ENCODE measurements around the gene PSMD10. TPM values are rescaled to one million over a fixed set of nuclear protein-coding genes. Genes with fewer than 3 reads are reported as not detected.

The PSMD10 gene
- total and polyA plus RNA-seq, 2 of the 8 experiments (the other 6 are each of a cell fraction or from before 2014, with no cell fraction given) = 49.9 to 79.9 TPM

DNA sequence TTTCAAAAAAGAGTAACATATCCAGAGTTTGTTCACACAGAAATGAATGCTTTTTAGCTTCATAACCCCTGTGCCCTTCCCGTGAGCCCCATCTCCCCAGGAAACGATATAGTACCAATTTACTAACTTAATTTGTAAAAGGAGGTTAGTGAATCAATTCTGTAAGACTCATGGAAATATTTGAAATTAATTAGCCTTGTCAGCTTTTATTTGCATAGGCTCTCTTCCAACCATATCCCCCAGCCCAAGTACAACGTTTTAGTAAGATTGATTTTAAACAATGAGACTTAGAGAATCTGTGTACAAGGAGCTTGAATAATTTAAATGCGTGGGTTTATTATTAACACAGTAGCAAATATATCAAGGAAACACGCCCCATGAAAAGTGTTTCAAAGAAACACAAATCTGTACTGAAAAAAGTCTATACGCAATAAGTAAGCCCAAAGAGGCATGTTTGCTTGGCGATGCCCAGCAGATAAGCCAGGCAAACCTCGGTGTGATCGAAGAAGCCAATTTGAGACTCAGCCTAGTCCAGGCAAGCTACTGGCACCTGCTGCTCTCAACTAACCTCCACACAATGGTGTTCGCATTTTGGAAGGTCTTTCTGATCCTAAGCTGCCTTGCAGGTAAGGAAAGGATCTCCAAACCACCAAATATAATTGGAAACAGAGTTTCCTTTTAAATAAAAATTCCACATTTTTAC, 46.6 kb downstream of the PSMD10 start, which contains the start of gene VSIG1 (continued):
- no peak for TF ChIP-seq SAP30 (IDR thresholded peaks at IDR 0.05; ENCODE audit: insufficient read depth, insufficient replicate concordance, low read length)
- TF ChIP-seq SIRT6 (IDR thresholded peaks at IDR 0.05; ENCODE audit: low read length) = no peak
- TF ChIP-seq TCF12 (IDR thresholded peaks at IDR 0.05; ENCODE audit: low read depth, low read length) = no peak
- no peak for TF ChIP-seq KDM4A (IDR thresholded peaks at IDR 0.05; ENCODE audit: low read depth, low read length, severe bottlenecking)
